ENCODE results near the gene PAPPA2.
"Not testable (repeated sequence)": the region's sequence is repeated elsewhere in the genome, so short reads cannot be mapped to it uniquely, and the experiment has no call there.

The PAPPA2 gene

GRCh38 chr1:176699821-176700220 lies 236.8 kb downstream of the PAPPA2 start:
- no peak for DNase-seq

GRCh38 chr1:176701151-176701866 lies 238.3 kb downstream of the PAPPA2 start:
- DNase-seq = no peak

GRCh38 chr1:176702901-176703300 lies 239.9 kb downstream of the PAPPA2 start:
- no peak for DNase-seq

GRCh38 chr1:176705585-176705984 lies 242.6 kb downstream of the PAPPA2 start:
- no peak for DNase-seq

GRCh38 chr1:176717066-176717750 lies 254.2 kb downstream of the PAPPA2 start:
- no peak for DNase-seq

GRCh38 chr1:176719447-176719846 lies 256.5 kb downstream of the PAPPA2 start:
- no peak for DNase-seq

GRCh38 chr1:176720838-176721237 lies 257.9 kb downstream of the PAPPA2 start:
- no peak for DNase-seq

GRCh38 chr1:176733661-176734060 lies 270.7 kb downstream of the PAPPA2 start:
- no peak for DNase-seq

- no peak for DNase-seq
Observed at GRCh38 chr1:176735201-176735600, 272.2 kb downstream of the PAPPA2 start.

- no peak for DNase-seq
Observed at GRCh38 chr1:176736015-176736414, 273.0 kb downstream of the PAPPA2 start.

- DNase-seq = no peak
Observed at GRCh38 chr1:176741181-176741580, 278.2 kb downstream of the PAPPA2 start.

- DNase-seq = no peak
Observed at GRCh38 chr1:176742322-176742721, 279.3 kb downstream of the PAPPA2 start.

- no peak for DNase-seq
Observed at GRCh38 chr1:176744142-176744541, 281.2 kb downstream of the PAPPA2 start.

- DNase-seq = no peak
Observed at GRCh38 chr1:176745945-176746344, 283.0 kb downstream of the PAPPA2 start.

- no peak for DNase-seq
Observed at GRCh38 chr1:176752505-176752904, 289.5 kb downstream of the PAPPA2 start.

GRCh38 chr1:176754676-176755075 lies 291.7 kb downstream of the PAPPA2 start:
- no peak for DNase-seq

GRCh38 chr1:176756817-176757216 lies 293.8 kb downstream of the PAPPA2 start:
- DNase-seq = not testable (repeated sequence)

- DNase-seq = no peak
Observed at GRCh38 chr1:176765608-176766007, 302.6 kb downstream of the PAPPA2 start.

- DNase-seq = no peak
Observed at GRCh38 chr1:176766779-176767178, 303.8 kb downstream of the PAPPA2 start.

- no peak for DNase-seq
Observed at GRCh38 chr1:176767714-176768136, 304.8 kb downstream of the PAPPA2 start.

- no peak for DNase-seq
Observed at GRCh38 chr1:176768532-176768931, 305.6 kb downstream of the PAPPA2 start.

- DNase-seq = no peak
Observed at GRCh38 chr1:176770066-176770465, 307.1 kb downstream of the PAPPA2 start.

- DNase-seq = no peak
Observed at GRCh38 chr1:176773038-176773437, 310.1 kb downstream of the PAPPA2 start.

- DNase-seq = no peak
Observed at GRCh38 chr1:176774224-176774623, 311.2 kb downstream of the PAPPA2 start.
